Kidney tubule cell (primary cell): ENCODE measurements around the gene MLH3.

Source experiments
- DNase-seq: peaks from one replicate; pipeline ENCODE4 v3.0.0-alpha.2; 2018; ENCODE audit warnings: low spot score

The MLH3 gene

GRCh38 chr14:75066691-75067090, 15.4 kb upstream of the MLH3 start:
- DNase-seq = no peak

DNA sequence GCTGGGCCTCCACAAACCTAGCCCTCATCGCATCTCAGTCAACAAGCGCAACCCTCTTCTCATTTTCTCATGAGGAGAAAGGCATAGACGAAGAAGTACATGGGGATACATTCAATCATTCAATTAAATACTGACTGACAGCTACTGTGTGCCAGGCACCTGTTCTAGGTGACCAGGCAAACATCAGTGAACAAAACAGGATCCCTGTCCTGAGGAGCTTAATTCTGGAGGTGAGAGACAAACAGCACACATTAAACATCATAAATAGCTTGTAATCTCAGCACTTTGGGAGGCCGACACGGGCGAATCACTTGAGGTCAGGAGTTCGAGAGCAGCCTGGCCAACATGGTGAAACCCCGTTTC, 12.9 kb upstream of the MLH3 start:
- no peak for DNase-seq

GRCh38 chr14:75063491-75064204, 12.4 kb upstream of the MLH3 start, which contains the start of gene ACYP1:
ACYP1 (minus strand) TSS chr14:75064024; CDS start chr14:75063553, 471 bp downstream.
- peak; percentile 89 for DNase-seq

DNA sequence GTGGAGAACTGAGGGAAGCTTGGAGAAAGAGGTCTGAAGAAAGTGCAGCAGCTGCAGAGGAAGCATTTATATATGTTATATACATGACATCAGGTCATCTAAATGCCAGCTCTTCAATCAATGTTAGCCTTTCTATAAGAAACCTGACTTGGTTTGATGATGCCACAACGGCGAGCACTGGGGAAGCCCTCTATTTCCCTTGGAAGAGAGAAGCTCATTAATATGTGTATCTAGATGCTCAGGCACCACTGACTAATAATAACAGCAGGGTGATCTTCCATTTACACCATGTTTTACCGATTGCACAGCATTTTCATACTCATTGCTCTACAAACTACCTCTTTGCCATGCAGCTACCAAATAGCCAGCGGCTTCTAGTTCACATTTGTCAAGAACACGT, 11.7 kb upstream of the MLH3 start:
- no peak for DNase-seq

DNA sequence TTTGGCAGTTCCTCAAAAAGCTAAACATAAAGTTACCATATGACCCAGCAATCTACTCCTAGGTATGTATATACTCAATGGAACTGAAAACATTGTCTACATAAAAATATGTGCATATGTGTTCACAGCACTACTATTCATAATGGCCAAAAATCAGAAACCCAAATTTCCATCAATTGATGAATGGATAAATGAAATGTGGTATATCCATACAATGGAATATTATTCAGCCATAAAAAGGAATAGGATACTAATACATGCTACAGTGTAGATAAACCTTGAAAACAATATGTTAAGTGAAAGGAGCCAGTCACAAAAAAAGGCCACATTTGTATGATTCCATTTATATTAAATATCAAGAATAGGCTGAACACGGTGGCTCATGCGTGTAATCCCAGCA, 9.2 kb upstream of the MLH3 start:
- DNase-seq = no peak

DNA sequence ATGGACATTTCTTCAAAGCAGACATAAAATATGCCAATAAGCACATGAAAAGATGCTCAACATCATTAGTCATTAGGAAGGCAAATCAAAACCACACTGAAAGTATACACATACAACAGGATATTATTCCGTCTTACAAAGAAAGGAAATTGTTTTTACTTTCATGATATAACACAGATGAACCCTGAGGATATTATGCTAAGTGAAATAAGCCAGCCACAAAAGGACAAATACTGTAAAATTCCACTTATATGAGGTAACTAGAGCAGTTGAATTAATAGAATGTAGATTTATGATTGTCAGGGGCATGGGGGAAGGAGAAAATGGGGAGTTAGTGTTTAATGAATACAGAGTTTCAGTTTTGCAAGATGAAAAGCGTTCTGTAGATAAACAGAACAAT, 8.4 kb upstream of the MLH3 start:
- DNase-seq = no peak

DNA sequence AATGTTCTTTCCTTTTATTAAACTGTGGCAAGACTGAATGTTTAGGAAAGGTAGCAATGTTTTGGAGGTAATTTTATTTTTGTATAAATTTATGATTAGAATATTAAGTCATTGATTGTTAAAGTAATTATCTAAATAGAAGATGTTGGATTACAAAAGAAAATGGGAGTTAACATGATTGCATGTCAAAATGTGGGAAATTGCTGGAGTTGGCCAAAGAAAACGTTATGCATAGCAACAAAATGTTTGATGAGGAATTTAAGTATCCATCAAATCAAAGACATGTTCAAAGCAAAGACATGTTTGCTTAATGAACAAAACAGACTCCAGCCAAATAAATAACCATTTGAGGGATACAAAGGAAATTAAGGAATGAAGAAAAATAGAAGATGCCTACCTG, 3.2 kb upstream of the MLH3 start:
- DNase-seq = no peak

GRCh38 chr14:75053396-75054291, 2.4 kb upstream of the MLH3 start:
- no peak for DNase-seq

DNA sequence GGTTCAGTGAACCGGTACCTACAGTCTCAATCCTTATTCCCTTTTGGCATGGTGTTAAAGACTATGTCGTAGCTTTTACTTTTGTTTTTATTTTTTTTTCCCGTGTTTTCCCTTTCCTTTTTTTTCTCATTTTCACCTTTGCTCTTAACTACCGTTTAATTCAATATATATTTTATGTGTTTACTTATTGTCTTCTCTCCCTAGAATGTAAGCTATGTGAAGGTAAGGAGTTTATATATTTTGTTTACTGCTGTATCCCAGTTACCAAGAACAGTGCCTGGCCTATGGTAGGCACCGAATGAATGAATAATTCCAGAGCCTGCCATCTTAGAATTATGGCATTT, 261 bp upstream of the MLH3 start:
- no peak for DNase-seq

- DNase-seq = no peak
Measured at GRCh38 chr14:75049731-75050201, 1.5 kb downstream of the MLH3 start.

DNA sequence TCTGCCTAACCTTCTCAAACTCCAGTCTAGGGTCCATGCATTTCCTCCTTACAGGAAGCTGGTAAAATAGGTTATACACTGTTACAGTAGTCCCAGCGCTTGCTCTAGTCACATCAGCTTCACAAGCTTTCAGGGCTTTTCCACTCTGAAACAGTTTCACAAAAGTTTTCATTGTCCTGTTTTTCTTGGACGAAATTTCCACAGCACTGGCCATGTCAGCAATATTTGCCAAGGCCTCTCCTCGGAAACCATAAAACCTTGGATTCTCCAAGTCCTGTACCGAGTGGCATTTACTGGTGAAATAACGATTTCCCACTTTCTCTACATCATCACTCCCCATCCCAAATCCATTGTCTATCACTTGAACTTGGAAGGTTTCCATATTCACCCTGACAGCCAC, 2.1 kb downstream of the MLH3 start:
- DNase-seq = no peak

DNA sequence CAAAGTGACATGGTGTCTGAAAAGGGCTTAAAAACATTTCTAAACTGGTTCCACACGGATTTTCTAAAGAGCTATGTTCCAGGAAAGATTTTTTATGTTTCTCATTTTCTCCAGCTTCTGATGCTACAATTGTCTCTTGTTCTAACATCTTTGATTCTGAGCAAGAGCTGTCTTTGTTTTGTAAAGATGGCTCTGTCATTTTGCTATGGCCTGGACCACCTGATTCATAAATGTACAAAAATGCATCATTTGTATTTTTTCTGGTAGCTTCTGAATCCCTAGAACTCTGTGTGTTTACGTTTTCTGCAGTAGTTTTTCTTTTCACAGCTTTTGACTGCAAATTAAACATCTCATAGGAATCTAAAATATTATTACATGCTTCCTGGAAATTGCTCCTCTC, 3.2 kb downstream of the MLH3 start:
- DNase-seq = no peak

- DNase-seq = no peak
Measured at GRCh38 chr14:75047506-75047905, 3.8 kb downstream of the MLH3 start.

GRCh38 chr14:75046899-75047298, 4.4 kb downstream of the MLH3 start:
- DNase-seq = peak; percentile 69

- no peak for DNase-seq
Measured at GRCh38 chr14:75046275-75046674, 5.0 kb downstream of the MLH3 start.

GRCh38 chr14:75044752-75045151, 6.5 kb downstream of the MLH3 start:
- DNase-seq = no peak

DNA sequence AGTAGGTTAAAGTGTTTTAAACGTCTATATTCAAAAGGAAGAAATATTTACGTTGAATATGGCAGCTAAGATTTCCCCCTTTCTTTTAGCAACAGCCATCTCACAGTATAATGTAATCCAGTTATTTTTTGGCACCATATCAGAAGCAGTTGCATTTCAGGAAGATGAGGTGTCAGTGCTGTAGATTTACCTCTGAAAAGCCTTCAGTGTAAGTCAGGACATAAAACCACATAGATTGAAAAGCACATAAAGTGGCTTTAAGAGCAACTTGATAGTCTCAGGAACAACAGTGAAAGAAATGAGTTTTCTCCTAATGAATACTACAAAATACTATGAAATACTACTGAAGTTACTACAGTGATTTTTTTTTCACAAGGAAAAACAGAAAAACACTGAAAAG, 6.9 kb downstream of the MLH3 start:
- DNase-seq = peak; percentile 59

DNA sequence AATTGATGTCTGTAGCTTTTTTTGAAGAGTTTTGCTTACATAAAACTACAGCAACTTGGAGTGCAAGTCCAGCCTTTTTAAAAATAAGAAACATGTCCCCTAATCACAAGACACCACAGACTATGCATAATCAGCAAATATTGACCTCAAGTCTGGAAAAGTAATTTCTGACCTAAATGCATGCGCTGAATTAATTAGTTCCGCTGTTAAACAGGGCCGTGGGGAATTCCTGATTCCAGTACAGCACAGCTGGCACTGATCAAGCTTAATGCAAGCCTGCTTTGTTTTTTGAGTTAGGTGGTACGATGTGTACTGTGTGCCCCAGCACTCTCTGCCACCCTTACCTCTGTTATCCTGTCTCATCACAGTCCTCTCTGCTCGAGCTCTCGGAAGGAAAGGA, 9.2 kb downstream of the MLH3 start:
- peak; percentile 66 for DNase-seq

- DNase-seq = peak; percentile 84
Measured at GRCh38 chr14:75041613-75042012, 9.7 kb downstream of the MLH3 start.

- DNase-seq = no peak
Measured at GRCh38 chr14:75040959-75041358, 10.3 kb downstream of the MLH3 start.

GRCh38 chr14:75040507-75040906, 10.8 kb downstream of the MLH3 start:
- no peak for DNase-seq

- DNase-seq = no peak
Measured at GRCh38 chr14:75032939-75033338, 18.3 kb downstream of the MLH3 start.

DNA sequence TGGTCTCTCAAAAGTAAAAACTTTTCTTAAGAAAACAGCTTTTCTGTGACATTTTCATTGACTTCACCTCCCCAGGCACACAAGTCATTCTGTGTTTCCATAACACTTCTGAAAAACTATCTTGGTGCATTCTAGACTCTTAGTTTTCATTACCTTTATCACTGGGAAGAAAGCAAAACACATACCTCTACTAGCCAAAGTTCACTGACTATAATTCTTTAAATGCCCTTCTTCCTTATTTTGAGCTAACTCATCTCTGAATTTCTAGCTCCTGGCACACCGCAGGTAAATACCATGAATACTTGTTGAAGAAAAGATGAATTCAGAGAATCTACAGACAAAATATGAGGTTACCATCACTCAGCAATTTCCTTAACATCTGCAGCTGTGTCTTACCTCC, 21.1 kb downstream of the MLH3 start:
- no peak for DNase-seq
